HG03097 (cell line): Measurements from ENCODE around the gene TOX4.
"Not testable (repeated sequence)": the region's sequence is repeated elsewhere in the genome, so short reads cannot be mapped to it uniquely, and the experiment has no call there.

ENCODE experiments used
- ATAC-seq: cut with Tn5 transposase; IDR thresholded peaks from one replicate; pipeline ENCODE4 v1.9.1; 2021; ENCODE audit not compliant: unreplicated experiment, low FRiP score

TOX4 gene

DNA sequence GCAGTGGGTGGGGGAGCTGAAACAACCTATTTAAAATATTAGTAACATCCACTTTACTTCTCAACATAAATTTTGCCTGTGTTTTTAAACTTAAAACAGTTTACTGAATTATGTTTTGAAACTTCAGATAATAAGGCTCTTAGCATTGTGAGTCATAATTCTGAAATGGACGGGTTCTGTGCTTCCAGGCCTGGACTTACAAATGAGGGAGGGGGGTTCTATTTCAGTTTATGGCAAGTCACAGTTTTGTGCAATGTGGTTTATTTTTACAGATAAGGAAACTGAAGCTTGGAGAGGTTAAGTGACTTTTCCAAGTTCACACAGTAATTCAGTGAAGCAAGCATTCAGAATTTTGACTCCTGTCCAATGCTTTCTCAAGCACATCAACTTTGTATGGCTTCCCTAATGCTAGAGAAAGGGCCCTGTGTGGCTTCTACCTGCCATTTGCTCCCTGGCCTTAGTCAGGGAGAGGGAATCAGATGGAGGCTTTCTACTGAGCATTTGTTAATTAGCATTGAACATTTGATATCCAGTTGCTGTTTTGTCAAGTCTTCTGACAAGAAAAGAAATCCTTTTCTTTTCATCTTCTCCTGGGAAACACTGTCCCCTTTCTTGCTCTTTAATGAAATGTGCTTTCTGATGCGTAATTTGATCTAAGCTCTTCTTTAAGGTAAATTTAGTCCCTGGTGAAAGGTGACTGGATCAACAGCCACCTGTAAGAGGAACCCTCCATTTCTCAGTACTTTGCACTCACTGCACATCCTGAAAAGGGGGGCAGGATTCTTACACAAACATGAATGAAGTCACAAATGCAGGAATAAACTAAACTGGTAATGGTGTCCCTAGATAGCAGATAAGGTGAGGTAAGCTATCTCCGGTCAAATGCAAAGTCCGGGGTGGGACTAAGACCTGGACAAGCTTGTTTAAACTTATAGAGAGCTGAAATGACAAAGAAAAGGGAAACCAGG, 51.7 kb downstream of the TOX4 start:
- ATAC-seq, result no peak

DNA sequence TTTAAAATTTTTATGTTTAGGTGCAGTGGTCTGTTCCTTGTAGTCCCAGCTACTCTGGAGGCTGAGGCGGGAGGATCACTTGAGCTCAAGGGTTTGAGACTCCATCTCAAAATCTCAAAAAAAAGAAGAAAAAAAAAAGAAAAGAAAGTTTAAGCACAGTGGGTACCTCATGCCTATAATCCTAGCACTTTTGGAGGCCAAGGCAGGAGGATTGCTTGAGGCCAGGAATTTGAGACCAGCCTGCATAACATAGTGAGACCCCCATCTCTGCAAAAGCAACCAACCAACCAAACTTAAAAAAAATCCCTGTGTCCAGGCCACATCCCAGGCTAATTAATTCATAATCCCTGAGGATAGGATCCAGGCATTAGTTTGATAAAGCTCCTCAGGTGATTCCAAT, 52.5 kb downstream of the TOX4 start:
- ATAC-seq, result no peak

GRCh38 chr14:21533294-21533693, 56.3 kb downstream of the TOX4 start:
- no peak for ATAC-seq

DNA sequence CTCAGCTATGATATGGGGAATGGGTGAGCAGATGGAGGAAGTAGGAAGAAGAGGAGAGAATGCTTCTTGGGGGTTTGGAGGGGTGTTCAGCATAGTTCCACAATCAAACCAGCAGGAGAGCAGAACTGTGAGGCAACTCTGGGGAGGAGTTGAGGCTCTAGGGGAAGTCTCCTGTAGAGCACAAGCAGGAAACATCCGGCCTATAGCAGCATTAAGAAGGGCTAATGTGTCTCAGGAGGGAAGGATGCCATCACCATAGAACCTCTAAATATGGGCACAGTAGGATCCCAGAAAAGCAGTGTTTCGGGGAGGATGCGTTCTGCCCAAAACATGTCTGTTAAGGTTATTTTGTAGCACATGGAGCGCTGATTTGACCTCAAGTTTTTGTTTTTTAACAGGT, 57.6 kb downstream of the TOX4 start:
- ATAC-seq, result no peak

DNA sequence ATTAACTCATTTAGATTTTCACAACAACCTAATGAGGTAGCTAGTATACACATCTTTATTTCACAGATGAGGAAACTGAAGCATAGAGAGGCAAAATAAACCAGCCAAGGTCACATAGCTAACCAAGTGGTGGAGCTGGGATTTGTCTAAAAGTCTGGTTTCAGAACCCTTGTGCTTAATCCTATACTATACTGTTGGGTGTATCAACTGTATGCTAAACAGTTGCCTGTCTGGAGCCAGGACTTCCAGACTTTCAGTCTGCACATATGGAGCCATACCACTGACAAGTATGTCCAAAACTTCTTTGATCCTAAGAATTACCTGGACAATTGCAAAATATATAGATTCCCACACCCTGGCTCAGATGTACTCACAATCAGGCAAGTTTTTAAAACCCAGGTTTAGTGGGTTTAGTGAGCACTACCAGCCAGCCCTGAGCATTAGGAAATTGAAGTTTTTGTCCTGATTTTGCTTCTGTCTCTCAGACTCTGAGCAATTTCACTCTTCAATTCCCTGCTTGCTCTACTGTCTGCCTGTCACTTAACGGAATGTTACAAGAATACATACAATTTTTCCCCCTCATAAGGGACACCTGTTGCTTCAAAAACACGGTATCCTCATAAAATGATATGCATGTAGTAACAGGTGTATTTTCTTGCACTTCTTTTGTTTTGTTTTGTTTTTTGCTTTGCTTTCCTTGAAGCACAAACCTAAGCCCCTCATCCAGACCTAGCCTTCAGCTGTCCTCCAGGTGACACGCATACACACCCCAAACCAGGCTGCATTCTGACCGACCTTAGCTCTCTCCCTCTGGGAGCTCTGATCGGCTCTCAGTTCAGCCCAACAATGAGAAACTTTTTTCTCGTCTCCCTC, 58.8 kb downstream of the TOX4 start:
- ATAC-seq, result no peak

- ATAC-seq, result no peak
Measured at GRCh38 chr14:21536418-21537089, 59.6 kb downstream of the TOX4 start.

GRCh38 chr14:21537090-21537424, 60.1 kb downstream of the TOX4 start:
- ATAC-seq, result no peak

DNA sequence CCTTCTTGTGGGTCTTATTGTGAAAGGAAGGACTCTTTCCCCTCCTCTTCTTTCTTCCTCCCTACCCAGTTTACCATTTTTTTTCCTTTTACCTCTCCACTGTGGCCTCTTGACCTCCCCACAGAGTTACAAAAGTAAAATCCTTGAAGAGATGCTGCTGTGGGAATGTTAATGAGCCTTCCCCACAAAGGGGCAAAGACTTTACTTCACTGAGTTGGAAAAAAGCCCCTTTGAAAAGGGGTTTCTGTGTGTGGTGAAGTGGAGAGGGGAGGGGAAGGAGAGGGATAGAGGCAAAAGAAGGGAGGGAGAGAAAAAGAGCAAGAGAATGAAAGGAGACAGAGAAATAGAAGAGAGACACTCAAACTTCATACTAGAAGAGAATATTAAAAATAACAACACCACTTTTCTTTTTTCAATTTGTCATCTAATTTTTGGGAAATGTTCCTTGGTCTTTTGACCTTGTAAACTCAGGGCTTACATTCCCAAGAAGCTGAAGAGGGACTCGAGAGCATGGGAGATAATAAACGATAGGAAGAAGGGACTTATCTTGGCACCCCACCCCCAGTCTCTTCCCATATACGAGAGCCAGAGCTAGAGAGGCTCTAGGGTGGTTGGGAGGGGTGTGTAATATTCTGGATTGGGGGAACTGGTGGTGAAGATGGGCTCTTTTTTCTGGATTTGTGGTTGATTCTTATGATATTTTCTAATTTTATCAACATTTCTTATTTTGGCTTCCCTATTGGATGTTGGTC, 62.4 kb downstream of the TOX4 start:
- ATAC-seq, result no peak

DNA sequence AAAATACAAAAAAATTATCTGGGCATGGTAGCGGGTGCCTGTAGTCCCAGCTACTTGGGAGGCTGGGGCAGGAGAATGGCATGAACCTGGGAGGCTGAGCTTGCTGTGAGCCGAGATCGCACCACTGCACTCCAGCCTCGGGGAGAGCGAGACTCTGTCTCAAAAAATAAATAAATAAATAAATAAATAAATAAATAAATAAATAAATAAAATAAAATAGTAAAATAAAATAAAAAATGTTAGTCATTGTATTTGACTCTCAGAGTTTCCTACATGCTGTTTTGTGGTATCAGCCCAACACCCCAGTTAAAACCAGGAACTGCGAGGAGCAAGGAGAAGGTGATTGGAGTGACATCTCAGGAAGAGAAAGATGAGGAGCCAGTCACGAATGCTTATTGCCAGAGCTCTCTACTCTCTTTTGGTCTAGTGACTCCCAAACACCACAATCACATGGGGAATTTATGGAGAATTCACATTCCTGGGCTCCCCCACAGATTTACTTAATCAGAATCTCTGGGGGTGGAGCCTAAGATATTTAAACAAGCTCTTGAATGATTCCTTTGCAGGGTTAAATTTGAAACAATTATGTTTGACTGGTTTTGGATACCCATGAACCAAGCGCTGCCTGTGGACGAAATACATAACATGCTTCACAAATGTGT, 64.5 kb downstream of the TOX4 start:
- no peak for ATAC-seq

DNA sequence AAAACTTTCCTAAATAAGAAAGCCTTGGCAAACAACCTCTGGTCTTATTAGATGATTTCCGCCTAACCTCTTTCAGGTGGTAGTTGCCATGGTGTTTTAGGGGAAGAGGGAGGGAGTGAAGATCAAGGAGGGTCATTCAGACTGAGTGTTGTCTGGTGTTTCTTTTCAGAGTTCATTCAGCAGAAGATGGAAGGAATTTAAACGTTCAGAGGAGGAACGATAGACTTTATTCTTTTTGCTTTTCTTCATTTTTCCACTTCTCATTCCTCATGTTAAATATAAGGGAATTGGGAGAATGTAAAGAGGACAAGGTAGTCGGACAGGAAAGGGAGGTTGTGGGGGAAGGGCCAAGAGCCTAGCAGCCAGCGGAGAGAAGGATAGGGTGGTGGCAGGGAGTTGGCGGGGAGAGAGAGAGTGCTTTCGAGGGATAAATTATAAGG, 66.5 kb downstream of the TOX4 start:
- no peak for ATAC-seq

GRCh38 chr14:21543963-21544362, 67.0 kb downstream of the TOX4 start:
- no peak for ATAC-seq

DNA sequence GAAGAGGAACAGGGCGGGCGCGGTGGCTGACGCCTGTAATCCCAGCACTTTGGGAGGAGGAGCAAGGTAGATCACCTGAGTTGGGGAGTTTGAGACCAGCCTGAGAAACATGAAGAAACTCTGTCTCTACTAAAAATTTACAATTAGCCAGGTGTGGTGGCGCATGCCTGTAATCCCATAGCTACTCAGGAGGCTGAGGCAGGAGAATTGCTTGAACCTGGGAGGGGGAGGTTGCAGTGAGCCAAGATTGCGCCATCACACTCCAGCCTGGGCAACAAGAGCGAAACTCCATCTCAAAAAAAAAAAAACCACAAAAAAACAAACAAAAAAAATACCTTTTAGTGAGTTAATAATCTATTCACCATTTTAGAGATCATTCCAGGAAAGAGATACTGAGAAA, 67.6 kb downstream of the TOX4 start:
- not testable (repeated sequence) for ATAC-seq
